ENCODE measurements around the gene DPT. TPM values are rescaled to one million over a fixed set of nuclear protein-coding genes. Genes with fewer than 3 reads are reported as not detected.

Gene DPT
- total and polyA plus RNA-seq, 2 donors (not counting 3 experiments of a cell fraction or from before 2014, with no cell fraction given), result not detected

DNA sequence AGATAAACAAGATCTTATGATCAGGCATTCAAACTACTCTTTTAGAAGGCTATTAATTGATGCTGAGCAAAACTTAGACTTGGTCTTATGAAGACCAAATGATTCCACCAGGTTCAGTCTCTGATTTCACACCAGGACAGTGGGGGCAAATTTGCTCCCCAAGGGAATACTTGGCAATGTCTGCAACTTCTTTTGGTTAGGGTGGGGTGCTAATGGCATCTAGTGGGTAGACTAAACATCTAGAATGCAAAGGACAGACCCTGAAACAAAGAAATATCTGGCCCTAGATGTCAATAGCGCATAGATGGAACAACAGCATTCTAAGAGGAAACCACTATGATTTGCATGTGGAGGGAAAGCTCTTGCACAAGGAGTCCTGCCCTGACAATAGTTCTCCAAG is 30.6 kb downstream of the DPT start:
- H3K27ac ChIP-seq (ENCODE audit: insufficient read depth, low read depth, low read length), result no peak overlapping the region
- no peaks in the 10 kb centered on the region for H3K27me3 ChIP-seq (ENCODE audit: control insufficient read depth in 2 of 2, insufficient read depth in 2 of 2, low read length in 2 of 2)
- no peak overlapping the region for H3K9ac ChIP-seq (replicated peaks; ENCODE audit: extremely low read depth, insufficient read depth, low read length)
- H2AFZ ChIP-seq (ENCODE audit: low read depth, low read length), result no peak overlapping the region
- no peaks in the 10 kb centered on the region for H3K79me2 ChIP-seq (ENCODE audit: control insufficient read depth, insufficient read depth, low read length)
- dilution Hi-C loops (cut with MboI; ENCODE audit: extremely low pct_ligation_motif_present, low sequenced_read_pairs), result no loop called here
- DNase-seq (ENCODE audit: low read depth, low spot score) (no peak), FAIRE-seq (no peak)
- ChIA-PET CTCF (no interaction called here), POLR2A (no interaction called here)
- no peaks in the 10 kb centered on the region for H3K9me3 ChIP-seq (replicated peaks; ENCODE audit: control insufficient read depth, insufficient read depth, low read length)
- BruUV-seq (replicated peaks), result no TSS peak
- H4K20me1 ChIP-seq (replicated peaks; ENCODE audit: control insufficient read depth, extremely low read depth, insufficient read depth, low read length), result no peaks in the 10 kb centered on the region
- H3K4me2 ChIP-seq (ENCODE audit: insufficient read depth, low read length), result no peak overlapping the region
- H3K4me3 ChIP-seq (replicated peaks in 1 of 3; ENCODE audit: insufficient read depth in 1 of 3, low read depth in 1 of 3, low read length in 3 of 3), result no peak overlapping the region
- TF ChIP-seq EZH2 (IDR thresholded peaks at IDR 0.05; ENCODE audit: borderline replicate concordance, low read depth, low read length, severe bottlenecking), result no peak
- no peak for TF ChIP-seq FOS (IDR thresholded peaks at IDR 0.05; ENCODE audit: borderline replicate concordance, insufficient read depth, low read length)
- no peak for TF ChIP-seq POLR2AphosphoS5 (IDR thresholded peaks at IDR 0.05; ENCODE audit: insufficient read depth, low read depth, low read length)
- TF ChIP-seq, protein P1, sequence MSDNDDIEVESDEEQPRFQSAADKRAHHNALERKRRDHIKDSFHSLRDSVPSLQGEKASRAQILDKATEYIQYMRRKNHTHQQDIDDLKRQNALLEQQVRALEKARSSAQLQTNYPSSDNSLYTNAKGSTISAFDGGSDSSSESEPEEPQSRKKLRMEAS (IDR thresholded peaks at IDR 0.05; ENCODE audit: insufficient read depth, insufficient read length), result no peak
- TF ChIP-seq MYC (IDR thresholded peaks at IDR 0.05; ENCODE audit: low read depth, low read length), result no peak
- no peak for TF ChIP-seq POLR2A (IDR thresholded peaks at IDR 0.05; ENCODE audit: low read depth, low read length)
- no peak for TF ChIP-seq GATA2 (IDR thresholded peaks at IDR 0.05; ENCODE audit: insufficient read depth, insufficient read length, low read depth, low read length)
- TF ChIP-seq JUN (IDR thresholded peaks at IDR 0.05; ENCODE audit: borderline replicate concordance, insufficient read depth, insufficient read length, low read depth), result no peak
- TF ChIP-seq, protein P2, sequence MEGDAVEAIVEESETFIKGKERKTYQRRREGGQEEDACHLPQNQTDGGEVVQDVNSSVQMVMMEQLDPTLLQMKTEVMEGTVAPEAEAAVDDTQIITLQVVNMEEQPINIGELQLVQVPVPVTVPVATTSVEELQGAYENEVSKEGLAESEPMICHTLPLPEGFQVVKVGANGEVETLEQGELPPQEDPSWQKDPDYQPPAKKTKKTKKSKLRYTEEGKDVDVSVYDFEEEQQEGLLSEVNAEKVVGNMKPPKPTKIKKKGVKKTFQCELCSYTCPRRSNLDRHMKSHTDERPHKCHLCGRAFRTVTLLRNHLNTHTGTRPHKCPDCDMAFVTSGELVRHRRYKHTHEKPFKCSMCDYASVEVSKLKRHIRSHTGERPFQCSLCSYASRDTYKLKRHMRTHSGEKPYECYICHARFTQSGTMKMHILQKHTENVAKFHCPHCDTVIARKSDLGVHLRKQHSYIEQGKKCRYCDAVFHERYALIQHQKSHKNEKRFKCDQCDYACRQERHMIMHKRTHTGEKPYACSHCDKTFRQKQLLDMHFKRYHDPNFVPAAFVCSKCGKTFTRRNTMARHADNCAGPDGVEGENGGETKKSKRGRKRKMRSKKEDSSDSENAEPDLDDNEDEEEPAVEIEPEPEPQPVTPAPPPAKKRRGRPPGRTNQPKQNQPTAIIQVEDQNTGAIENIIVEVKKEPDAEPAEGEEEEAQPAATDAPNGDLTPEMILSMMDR (IDR thresholded peaks at IDR 0.05; ENCODE audit: extremely low read depth in 1 of 2, insufficient read depth in 1 of 2, low read depth in 1 of 2, low read length in 2 of 2), result no peak
- H3K36me3 ChIP-seq (ENCODE audit: control insufficient read depth in 2 of 2, extremely low read depth in 1 of 2, insufficient read depth in 2 of 2, low read length in 2 of 2), result no peaks in the 10 kb centered on the region
- no peaks in the 10 kb centered on the region for H3K4me1 ChIP-seq (ENCODE audit: control insufficient read depth, extremely low read depth, insufficient read depth, low read length)
- H3K9me1 ChIP-seq (replicated peaks; ENCODE audit: control insufficient read depth, extremely low read depth, insufficient read depth, low read length), result peaks cover 2% of the 10 kb centered on the region
- intact Hi-C loops (cut with micrococcal nuclease), result no loop called here
